Natural killer cell (primary cell): Measurements from ENCODE around the gene ZNF592. TPM values are rescaled to one million over a fixed set of nuclear protein-coding genes. Genes with fewer than 3 reads are reported as not detected.

Experiments used
- ATAC-seq, 3 donors: fragments of 150-1000 bp in 2 of 3; fragments of 200-7000 bp in 1 of 3; cut with Tn5 transposase; 1 replicate in 1 of 3; 2 replicates in 2 of 3; pipeline ENCODE4 v1.10.0; 2021; ENCODE audit warnings: mild to moderate bottlenecking in 2 of 3, moderate library complexity in 2 of 3
- DNase-seq, 2 donors: peaks; one replicate each; pipeline versions ENCODE4 v3.0.0 to v3.0.0-alpha.2; 2013 to 2021; ENCODE audit warnings: mixed read lengths in 1 of 2
- H3K27ac ChIP-seq: one replicate; pipeline ENCODE4 v1.5.1; 2013; ENCODE audit warnings: mild to moderate bottlenecking, low read length
- H3K27me3 ChIP-seq: one replicate; pipeline ENCODE4 v1.6.1; 2013; ENCODE audit warnings: low read length; ENCODE audit not compliant: control insufficient read depth, insufficient read depth
- H3K36me3 ChIP-seq: one replicate; pipeline ENCODE4 v1.6.1; 2013; ENCODE audit warnings: low read length; ENCODE audit not compliant: control insufficient read depth, insufficient read depth
- H3K4me1 ChIP-seq: one replicate; pipeline ENCODE4 v1.6.1; 2013; ENCODE audit warnings: low read length; ENCODE audit not compliant: control insufficient read depth, insufficient read depth
- H3K4me3 ChIP-seq: one replicate; pipeline ENCODE4 v1.5.1; 2013; ENCODE audit warnings: low read length
- H3K9me3 ChIP-seq: one replicate; pipeline ENCODE4 v1.6.1; 2013; ENCODE audit warnings: low read length; ENCODE audit not compliant: control insufficient read depth, insufficient read depth
- H3K27ac Mint-ChIP-seq, 2 donors: one replicate each; pipeline ENCODE4 v1.8.0; 2022; ENCODE audit warnings: mild to moderate bottlenecking in 2 of 2, mixed read lengths in 2 of 2, moderate library complexity in 1 of 2
- H3K27me3 Mint-ChIP-seq, 2 donors: one replicate each; pipeline ENCODE4 v1.8.0; 2022; ENCODE audit warnings: low read depth in 2 of 2, mixed read lengths in 2 of 2
- H3K36me3 Mint-ChIP-seq: one replicate; pipeline ENCODE4 v1.8.0; 2022; ENCODE audit warnings: mixed read lengths
- H3K4me1 Mint-ChIP-seq, 2 donors: one replicate each; pipeline ENCODE4 v1.8.0; 2022; ENCODE audit warnings: mixed read lengths in 2 of 2
- H3K4me3 Mint-ChIP-seq: one replicate; pipeline ENCODE4 v1.8.0; 2022; ENCODE audit warnings: mild to moderate bottlenecking, moderate library complexity, mixed read lengths
- H3K9me3 Mint-ChIP-seq, 2 donors: one replicate each; pipeline ENCODE4 v1.8.0; 2022; ENCODE audit warnings: mixed read lengths in 2 of 2
- WGBS: methylation state at CpG from one replicate; pipeline ENCODE4 v1.1.7; 2013; ENCODE audit warnings: missing lambda C conversion rate; ENCODE audit not compliant: insufficient coverage; 5-methylcytosine and 5-hydroxymethylcytosine counted together
- intact Hi-C: fragments of 100-400 bp; cut with micrococcal nuclease; formaldehyde crosslinking; loops from one replicate; pipeline ENCODE4 v1.14.2; 2022
- total RNA-seq, 4 donors: library from RNA; stranded (reverse); fragments of 120-200 nt in 1 of 4; gene quantifications; one replicate each; pipeline versions ENCODE4 v1.2.3 to v1.2.4, GENCODE V29; 2013 to 2022
- TF ChIP-seq, protein P1 (sequence below): fragments of 200-600 bp; IDR thresholded peaks from one replicate; pipeline ENCODE4 v1.8.0; 2022; ENCODE audit warnings: antibody characterized with exemption

ZNF592 gene
- total RNA-seq, 3 donors from 2014 or later (not counting 1 experiment from before 2014, with no cell fraction given): 38.0 to 43.8 (median 39.1) TPM

DNA sequence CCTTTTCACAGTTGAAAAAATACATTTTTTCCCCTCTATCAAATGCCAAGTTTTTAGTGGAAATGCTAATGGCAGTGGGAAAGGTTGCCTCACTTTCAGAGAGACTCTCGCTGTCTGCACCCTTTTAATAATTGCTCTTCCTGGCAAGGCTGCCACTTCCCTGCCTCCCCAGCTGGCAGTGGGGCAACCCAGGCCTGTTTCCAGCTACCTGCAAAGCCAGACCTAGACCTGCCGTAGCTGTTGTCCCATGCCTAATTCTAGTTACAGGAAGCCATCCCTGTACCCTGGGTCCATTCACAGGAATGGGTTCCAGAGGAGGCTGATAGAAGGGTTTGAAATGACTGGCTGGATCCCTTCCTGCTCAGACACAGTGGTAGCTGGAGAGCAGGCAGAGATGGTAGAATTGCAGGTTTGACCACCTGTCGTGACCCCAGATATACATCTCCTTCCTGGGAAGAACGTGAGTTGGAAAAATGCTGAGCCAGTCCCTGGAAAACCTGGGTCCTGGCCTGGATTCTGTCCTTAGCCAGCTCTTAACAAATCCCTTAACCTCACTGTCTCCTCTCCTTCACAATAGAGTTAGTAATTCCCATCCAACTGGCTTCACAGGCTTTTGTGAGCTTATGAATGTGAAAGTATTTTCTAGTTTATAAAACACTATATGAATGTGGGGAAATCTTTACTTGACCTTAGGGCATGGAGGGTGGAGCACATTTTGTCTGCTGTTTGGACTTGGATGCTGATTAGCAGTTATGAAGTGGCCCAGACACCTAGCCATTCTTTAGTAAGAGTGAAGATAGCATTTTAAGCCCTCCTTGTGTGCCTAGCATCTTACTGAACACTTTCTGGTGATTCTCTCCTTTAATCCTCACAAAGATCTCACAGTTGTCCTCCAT, 55.9 kb downstream of the ZNF592 start:
- WGBS: 98% methylated on average over 4 of the region's 4 CpGs

DNA sequence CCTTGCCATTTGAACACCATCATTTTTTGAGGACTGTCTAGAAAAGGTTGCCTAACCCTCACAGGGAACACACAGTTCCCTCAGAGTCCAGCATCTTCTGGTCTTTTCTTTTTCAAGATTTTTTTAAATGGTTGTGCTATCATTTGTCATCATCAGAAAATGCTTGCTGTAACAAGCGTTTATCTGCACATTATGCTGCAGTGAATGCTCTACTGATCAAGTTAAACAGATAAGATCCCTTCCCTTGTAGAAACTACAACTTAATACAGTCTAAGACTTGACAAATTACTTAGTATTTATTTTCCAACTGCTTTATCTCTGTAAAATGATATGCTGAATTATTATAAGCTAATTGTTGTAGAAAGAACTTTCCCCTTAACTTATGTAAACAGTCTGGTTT, 56.8 kb downstream of the ZNF592 start:
- Histone ChIP-seq H3K27me3 (no peaks in the 10 kb centered on the region), H3K4me3 (no peak overlapping the region), H3K27ac (no peak overlapping the region), H3K9me3 (no peaks in the 10 kb centered on the region), H3K4me1 (no peaks in the 10 kb centered on the region), H3K36me3 (peaks cover 38% of the 10 kb centered on the region)
- H3K36me3 Mint-ChIP-seq: no peaks in the 10 kb centered on the region
- H3K4me3 Mint-ChIP-seq: no peak overlapping the region
- peak overlapping the region; percentile 60 to 70 for H3K27ac Mint-ChIP-seq
- H3K4me1 Mint-ChIP-seq: peaks cover 0 to 13% of the 10 kb centered on the region in 2 donors
- no peaks in the 10 kb centered on the region for H3K9me3 Mint-ChIP-seq
- 100% methylated on average over 1 of the region's 1 CpG for WGBS
- intact Hi-C loops: no loop called here
- H3K27me3 Mint-ChIP-seq: no peaks in the 10 kb centered on the region
- DNase-seq (no peak), ATAC-seq (no peak)
- TF ChIP-seq, protein P1, sequence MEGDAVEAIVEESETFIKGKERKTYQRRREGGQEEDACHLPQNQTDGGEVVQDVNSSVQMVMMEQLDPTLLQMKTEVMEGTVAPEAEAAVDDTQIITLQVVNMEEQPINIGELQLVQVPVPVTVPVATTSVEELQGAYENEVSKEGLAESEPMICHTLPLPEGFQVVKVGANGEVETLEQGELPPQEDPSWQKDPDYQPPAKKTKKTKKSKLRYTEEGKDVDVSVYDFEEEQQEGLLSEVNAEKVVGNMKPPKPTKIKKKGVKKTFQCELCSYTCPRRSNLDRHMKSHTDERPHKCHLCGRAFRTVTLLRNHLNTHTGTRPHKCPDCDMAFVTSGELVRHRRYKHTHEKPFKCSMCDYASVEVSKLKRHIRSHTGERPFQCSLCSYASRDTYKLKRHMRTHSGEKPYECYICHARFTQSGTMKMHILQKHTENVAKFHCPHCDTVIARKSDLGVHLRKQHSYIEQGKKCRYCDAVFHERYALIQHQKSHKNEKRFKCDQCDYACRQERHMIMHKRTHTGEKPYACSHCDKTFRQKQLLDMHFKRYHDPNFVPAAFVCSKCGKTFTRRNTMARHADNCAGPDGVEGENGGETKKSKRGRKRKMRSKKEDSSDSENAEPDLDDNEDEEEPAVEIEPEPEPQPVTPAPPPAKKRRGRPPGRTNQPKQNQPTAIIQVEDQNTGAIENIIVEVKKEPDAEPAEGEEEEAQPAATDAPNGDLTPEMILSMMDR: no peak

More for the DNA sequence above, 55.9 kb downstream of the ZNF592 start:
- peak overlapping the region; percentile 11 to 71 for H3K27ac Mint-ChIP-seq
- no peaks in the 10 kb centered on the region for H3K9me3 Mint-ChIP-seq
- H3K27me3 Mint-ChIP-seq: no peaks in the 10 kb centered on the region
- Histone ChIP-seq H3K4me3 (no peak overlapping the region), H3K4me1 (no peaks in the 10 kb centered on the region), H3K27ac (no peak overlapping the region), H3K27me3 (no peaks in the 10 kb centered on the region), H3K9me3 (no peaks in the 10 kb centered on the region), H3K36me3 (peaks cover 48% of the 10 kb centered on the region)
- TF ChIP-seq, protein P1: no peak
- ATAC-seq (no peak), DNase-seq (no peak)
- peaks cover 0 to 10% of the 10 kb centered on the region in 2 donors for H3K4me1 Mint-ChIP-seq
- no peaks in the 10 kb centered on the region for H3K36me3 Mint-ChIP-seq
- intact Hi-C loops: no loop called here
- no peak overlapping the region for H3K4me3 Mint-ChIP-seq

DNA sequence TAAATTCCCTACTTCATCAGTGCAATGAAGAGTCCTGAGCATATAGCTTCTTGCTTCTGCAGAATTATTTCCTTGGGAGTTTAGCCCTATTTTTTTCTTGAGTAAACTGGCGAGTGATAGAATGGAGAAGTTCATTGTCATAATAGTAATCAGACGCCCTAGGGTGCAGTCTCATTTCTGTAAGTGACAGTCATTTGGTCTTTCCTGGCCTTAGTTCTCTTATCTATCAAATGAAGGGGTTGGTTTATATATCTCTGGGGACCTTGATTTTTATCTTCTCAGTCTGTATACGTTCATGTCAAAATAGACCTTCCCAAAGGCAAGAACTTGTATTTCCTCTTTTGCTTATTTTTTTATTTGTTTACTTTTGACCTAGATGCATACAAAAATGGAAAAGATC, 58.8 kb downstream of the ZNF592 start:
- intact Hi-C loops: no loop called here
- no peaks in the 10 kb centered on the region for H3K36me3 Mint-ChIP-seq
- Histone ChIP-seq H3K4me3 (no peak overlapping the region), H3K9me3 (no peaks in the 10 kb centered on the region), H3K36me3 (peaks cover 22% of the 10 kb centered on the region), H3K4me1 (no peaks in the 10 kb centered on the region), H3K27ac (no peak overlapping the region), H3K27me3 (no peaks in the 10 kb centered on the region)
- H3K27me3 Mint-ChIP-seq: no peaks in the 10 kb centered on the region
- no peak overlapping the region for H3K4me3 Mint-ChIP-seq
- no peaks in the 10 kb centered on the region for H3K9me3 Mint-ChIP-seq
- no peak for ATAC-seq
- TF ChIP-seq, protein P1: no peak
- no peak for DNase-seq
- WGBS: 87% methylated on average over 2 of the region's 3 CpGs
- H3K4me1 Mint-ChIP-seq: peaks cover 0 to 15% of the 10 kb centered on the region in 2 donors
- H3K27ac Mint-ChIP-seq: no peak overlapping the region
